CD4-positive, alpha-beta T cell (primary cell): ENCODE measurements around the gene VPS41. TPM values are rescaled to one million over a fixed set of nuclear protein-coding genes. Genes with fewer than 3 reads are reported as not detected.

Source experiments
- ATAC-seq: fragments of 200-7000 bp; cut with Tn5 transposase; one replicate; pipeline ENCODE4 v1.10.0; 2022; ENCODE audit warnings: mild to moderate bottlenecking; ENCODE audit not compliant: poor library complexity
- CTCF ChIA-PET: fragments of 350-600 bp; sonication (Branson Sonifier 250); formaldehyde crosslinking; loops from one replicate; lab custom pipeline; 2021; ENCODE audit warnings: antibody characterized with exemption, inconsistent platforms; lab: Charles Lee
- POLR2A ChIA-PET: fragments of 350-600 bp; sonication (Branson Sonifier 250); formaldehyde crosslinking; loops from one replicate; lab custom pipeline; 2021; ENCODE audit warnings: antibody characterized with exemption, inconsistent platforms; lab: Charles Lee
- DNase-seq, 14 experiments: peaks; one replicate each; pipeline ENCODE4 v3.0.0-alpha.2; 2013 to 2020; ENCODE audit warnings: mixed read lengths in 2 of 14
- H3K27ac ChIP-seq, 2 donors: one replicate each; pipeline versions ENCODE4 v1.5.1 to v1.7.0; 2013; ENCODE audit warnings: low read length in 2 of 2, low read depth in 1 of 2, mild to moderate bottlenecking in 1 of 2
- H3K27me3 ChIP-seq, 2 experiments: 1 replicate in 1 of 2; 2 replicates in 1 of 2; pipeline versions ENCODE4 v1.6.1 to v1.7.0; 2013; ENCODE audit warnings: low read length in 2 of 2, control low read depth in 1 of 2, mild to moderate bottlenecking in 1 of 2, moderate library complexity in 1 of 2; ENCODE audit not compliant: insufficient read depth in 2 of 2, control insufficient read depth in 1 of 2
- H3K36me3 ChIP-seq: one replicate; pipeline ENCODE4 v1.6.1; 2013; ENCODE audit warnings: low read length, control low read depth; ENCODE audit not compliant: insufficient read depth
- H3K4me1 ChIP-seq: one replicate; pipeline ENCODE4 v1.6.1; 2013; ENCODE audit warnings: low read length, control low read depth; ENCODE audit not compliant: insufficient read depth
- H3K4me3 ChIP-seq: one replicate; pipeline ENCODE4 v1.5.1; 2013; ENCODE audit warnings: mild to moderate bottlenecking, low read length, moderate library complexity
- H3K9me3 ChIP-seq, 2 experiments: 1 replicate in 1 of 2; 2 replicates in 1 of 2; pipeline versions ENCODE4 v1.6.1 to v1.7.0; 2013; ENCODE audit warnings: low read length in 2 of 2, mild to moderate bottlenecking in 2 of 2, control low read depth in 1 of 2, moderate library complexity in 1 of 2; ENCODE audit not compliant: control insufficient read depth in 1 of 2, insufficient read depth in 1 of 2
- H3K27ac Mint-ChIP-seq: one replicate; pipeline ENCODE4 v1.8.0; 2020; ENCODE audit warnings: mixed read lengths
- H3K27me3 Mint-ChIP-seq: one replicate; pipeline ENCODE4 v1.8.0; 2021; ENCODE audit warnings: mixed read lengths
- H3K36me3 Mint-ChIP-seq: one replicate; pipeline ENCODE4 v1.8.0; 2021; ENCODE audit warnings: low read depth, mixed read lengths
- H3K4me1 Mint-ChIP-seq: one replicate; pipeline ENCODE4 v1.8.0; 2021; ENCODE audit warnings: low read depth, mixed read lengths
- H3K4me3 Mint-ChIP-seq: one replicate; pipeline ENCODE4 v1.8.0; 2020; ENCODE audit warnings: mild to moderate bottlenecking, mixed read lengths
- H3K9me3 Mint-ChIP-seq: one replicate; pipeline ENCODE4 v1.8.0; 2020; ENCODE audit warnings: mixed read lengths
- CTCF ChIP-seq: fragments of 200-600 bp; IDR thresholded peaks from one replicate; pipeline ENCODE4 v1.8.0; 2022; ENCODE audit warnings: antibody characterized with exemption, mild to moderate bottlenecking
- intact Hi-C, 2 experiments: fragments of 100-400 bp; cut with DNase I in 1 of 2; cut with micrococcal nuclease in 1 of 2; formaldehyde crosslinking; loops; one replicate each; pipeline versions ENCODE4 v1.15.1 to v1.9.0; 2023 to 2025; cut with DNase I, micrococcal nuclease
- total RNA-seq, 174 experiments: library from RNA in 2 of 174; stranded (reverse) in 2 of 174; gene quantifications; one replicate each; pipeline ENCODE4 v1.2.3 and lab custom pipeline; 2021 to 2026

Gene VPS41
- total RNA-seq, 2 experiments from 2014 or later, result 19.4 to 22.9 TPM

GRCh38 chr7:38880454-38880853 is 28.5 kb downstream of the VPS41 start:
- DNase-seq, result no peak
- ChIA-PET POLR2A (interaction anchor here (0.6 kb wide), 1 partner anchor 36 kb away, joined by 3 read pairs; no protein-coding TSS in a partner anchor), CTCF (no interaction called here)
- Mint-ChIP-seq H3K36me3 (peaks cover 23% of the 10 kb centered on the region), H3K27me3 (no peaks in the 10 kb centered on the region), H3K4me1 (peaks cover 57% of the 10 kb centered on the region), H3K9me3 (no peaks in the 10 kb centered on the region), H3K4me3 (no peak overlapping the region), H3K27ac (no peak overlapping the region)
- intact Hi-C loops, result no loop called here
- no peak overlapping the region for H3K4me3 ChIP-seq
- ATAC-seq, result no peak
- H3K27ac ChIP-seq, result no peak overlapping the region
- no peaks in the 10 kb centered on the region for H3K27me3 ChIP-seq
- H3K9me3 ChIP-seq, result no peaks in the 10 kb centered on the region
- no peaks in the 10 kb centered on the region for H3K4me1 ChIP-seq
- no peaks in the 10 kb centered on the region for H3K36me3 ChIP-seq
- TF ChIP-seq CTCF, result no peak

GRCh38 chr7:38880035-38880434 is 29.0 kb downstream of the VPS41 start:
- no peaks in the 10 kb centered on the region for H3K9me3 ChIP-seq
- peak in 1 of 14 experiments; percentile 29 for DNase-seq
- Mint-ChIP-seq H3K9me3 (no peaks in the 10 kb centered on the region), H3K36me3 (peaks cover 20% of the 10 kb centered on the region), H3K27me3 (no peaks in the 10 kb centered on the region), H3K4me1 (peaks cover 60% of the 10 kb centered on the region), H3K27ac (no peak overlapping the region), H3K4me3 (no peak overlapping the region)
- no peaks in the 10 kb centered on the region for H3K4me1 ChIP-seq
- H3K4me3 ChIP-seq, result no peak overlapping the region
- no peaks in the 10 kb centered on the region for H3K36me3 ChIP-seq
- intact Hi-C loops, result no loop called here
- CTCF ChIA-PET, result no interaction called here
- POLR2A ChIA-PET, result interaction anchor here (1.1 kb wide), 1 partner anchor 12 kb away, joined by 3 read pairs; no protein-coding TSS in a partner anchor
- H3K27me3 ChIP-seq, result no peaks in the 10 kb centered on the region
- no peak for TF ChIP-seq CTCF
- H3K27ac ChIP-seq, result no peak overlapping the region
- ATAC-seq, result no peak

- Histone ChIP-seq H3K27ac (no peak overlapping the region), H3K27me3 (no peaks in the 10 kb centered on the region), H3K36me3 (no peaks in the 10 kb centered on the region), H3K4me3 (no peak overlapping the region), H3K9me3 (no peaks in the 10 kb centered on the region), H3K4me1 (no peaks in the 10 kb centered on the region)
- Mint-ChIP-seq H3K27me3 (no peaks in the 10 kb centered on the region), H3K4me3 (no peak overlapping the region), H3K27ac (no peak overlapping the region), H3K36me3 (peaks cover 20% of the 10 kb centered on the region), H3K4me1 (peaks cover 62% of the 10 kb centered on the region), H3K9me3 (no peaks in the 10 kb centered on the region)
- POLR2A ChIA-PET, result interaction anchor here (1.1 kb wide), 1 partner anchor 10 kb away, joined by 3 read pairs; no protein-coding TSS in a partner anchor
- ATAC-seq (no peak), DNase-seq (no peak)
- no peak for TF ChIP-seq CTCF
- CTCF ChIA-PET, result no interaction called here
- intact Hi-C loops, result no loop called here
Measured at GRCh38 chr7:38878694-38879457, 30.1 kb downstream of the VPS41 start.
